ENCODE results near the gene CERT1.

Gene CERT1

GRCh38 chr5:75387806-75388205 lies 123.6 kb downstream of the CERT1 start:
- no peak for DNase-seq

- DNase-seq: no peak
Measured at GRCh38 chr5:75384218-75384617, 127.2 kb downstream of the CERT1 start.

GRCh38 chr5:75381456-75381855 lies 130.0 kb downstream of the CERT1 start:
- no peak for DNase-seq

DNA sequence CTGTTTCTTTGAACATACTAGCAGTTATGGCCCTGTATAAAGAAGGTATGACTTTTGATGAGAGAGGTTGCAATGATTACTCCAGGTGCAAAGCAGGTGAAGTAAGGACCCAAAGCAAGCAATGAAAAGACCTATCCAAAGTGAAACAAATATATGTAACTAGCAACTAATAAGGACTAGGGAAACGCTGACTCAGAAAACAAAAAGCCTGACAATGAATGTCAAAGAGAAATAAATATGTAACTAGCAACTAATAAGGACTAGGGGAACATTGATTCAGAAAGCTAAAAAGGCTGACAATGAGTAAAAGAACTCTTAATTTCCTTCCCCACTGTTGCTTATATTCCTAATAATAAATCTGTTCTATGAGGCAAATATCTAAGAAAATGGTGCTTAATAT lies 131.3 kb downstream of the CERT1 start:
- DNase-seq: no peak

- DNase-seq: no peak
Measured at GRCh38 chr5:75375414-75375813, 136.0 kb downstream of the CERT1 start.

- no peak for DNase-seq
Measured at GRCh38 chr5:75374394-75374814, 137.0 kb downstream of the CERT1 start.

DNA sequence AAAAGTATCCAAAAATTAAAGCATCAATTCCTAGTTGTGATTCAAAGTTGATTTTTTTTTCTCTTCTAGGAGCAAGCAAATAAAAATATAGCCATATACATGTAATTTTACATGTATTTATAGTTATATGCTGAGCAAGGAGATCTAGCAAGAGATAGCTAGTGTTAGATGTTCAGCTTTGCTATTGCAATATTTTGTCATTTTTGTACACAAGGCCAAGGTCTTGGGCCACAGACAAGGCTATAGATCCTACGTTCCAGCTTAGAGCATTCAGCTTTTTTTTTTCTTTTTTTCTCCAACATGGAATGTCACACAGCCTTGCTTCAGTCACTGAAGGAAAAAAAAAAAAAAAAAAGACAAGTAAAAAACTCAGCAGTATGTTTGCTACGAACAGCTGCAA lies 137.6 kb downstream of the CERT1 start:
- DNase-seq: no peak

DNA sequence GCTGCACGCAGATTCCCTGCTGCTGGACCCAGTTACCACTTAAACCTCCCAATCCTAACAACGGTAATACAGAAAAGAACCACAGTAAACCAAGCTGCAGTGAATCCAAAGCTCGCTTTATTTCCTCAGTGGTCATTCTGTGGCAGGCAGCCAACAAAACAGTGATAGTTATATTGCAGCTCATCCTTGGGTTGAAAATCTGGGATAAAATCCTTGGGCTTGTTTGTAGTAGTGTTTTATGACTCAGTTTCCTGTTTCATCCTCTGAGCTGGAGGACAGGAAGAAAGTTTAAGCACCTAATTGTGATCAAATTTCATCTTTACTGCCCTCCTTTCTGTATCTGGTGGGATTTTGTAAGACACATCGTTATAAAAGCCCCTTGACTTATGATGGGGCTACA lies 143.0 kb downstream of the CERT1 start:
- no peak for DNase-seq

DNA sequence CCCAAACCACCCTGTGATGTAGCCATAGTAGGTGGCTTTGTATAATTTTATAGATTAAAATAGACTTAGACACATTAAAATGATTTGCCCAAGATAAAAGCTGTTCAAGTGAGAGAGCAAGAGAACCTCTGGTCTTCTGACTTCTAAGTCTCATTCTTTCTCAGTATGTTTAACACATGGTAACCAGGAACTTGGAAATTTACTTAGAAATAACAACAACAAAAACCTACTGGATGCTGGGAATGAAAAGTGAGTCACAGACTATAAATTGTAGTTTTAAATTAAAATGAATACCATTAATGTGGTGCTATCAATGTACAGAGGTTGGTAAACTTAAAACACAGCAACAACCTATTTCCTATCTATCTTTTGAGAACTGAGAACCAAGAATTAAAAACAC lies 144.0 kb downstream of the CERT1 start:
- DNase-seq: no peak

DNA sequence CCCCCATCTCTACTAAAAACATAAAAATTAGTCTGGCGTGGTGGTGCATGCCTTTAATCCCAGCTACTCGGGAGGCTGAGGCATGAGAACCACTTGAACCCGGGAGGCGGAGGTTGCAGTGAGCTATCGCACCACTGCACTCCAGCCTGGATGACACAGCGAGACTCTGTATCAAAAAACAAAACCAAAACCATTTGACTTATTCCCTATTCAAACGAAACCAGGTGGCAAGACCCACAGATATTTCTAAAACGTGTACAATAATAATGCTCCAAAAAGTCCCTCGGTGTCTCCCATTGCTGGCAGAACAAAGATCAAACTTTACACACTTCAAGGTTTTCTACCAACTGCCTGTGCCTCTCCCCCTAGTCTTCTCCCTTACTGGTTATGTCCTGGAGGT lies 144.6 kb downstream of the CERT1 start:
- no peak for DNase-seq

DNA sequence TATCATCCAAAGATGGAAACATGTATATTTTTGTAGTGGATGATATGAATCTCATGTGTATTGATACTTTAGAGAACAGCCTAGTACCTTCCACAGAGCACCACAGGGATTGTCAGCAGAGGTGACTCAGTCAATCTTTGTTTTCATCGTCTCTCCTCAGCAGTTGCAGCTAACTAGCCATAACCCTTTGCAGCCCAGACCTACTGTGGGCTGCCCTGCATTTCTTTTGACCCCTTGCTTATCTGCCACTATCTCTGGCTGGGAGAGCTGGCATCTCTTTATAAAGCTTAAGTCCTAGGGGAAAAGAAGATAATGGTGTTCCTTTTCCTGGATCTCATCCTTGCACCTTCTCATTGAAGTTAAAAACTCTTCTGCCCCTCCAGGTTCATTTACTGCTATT lies 145.7 kb downstream of the CERT1 start:
- DNase-seq: no peak

DNA sequence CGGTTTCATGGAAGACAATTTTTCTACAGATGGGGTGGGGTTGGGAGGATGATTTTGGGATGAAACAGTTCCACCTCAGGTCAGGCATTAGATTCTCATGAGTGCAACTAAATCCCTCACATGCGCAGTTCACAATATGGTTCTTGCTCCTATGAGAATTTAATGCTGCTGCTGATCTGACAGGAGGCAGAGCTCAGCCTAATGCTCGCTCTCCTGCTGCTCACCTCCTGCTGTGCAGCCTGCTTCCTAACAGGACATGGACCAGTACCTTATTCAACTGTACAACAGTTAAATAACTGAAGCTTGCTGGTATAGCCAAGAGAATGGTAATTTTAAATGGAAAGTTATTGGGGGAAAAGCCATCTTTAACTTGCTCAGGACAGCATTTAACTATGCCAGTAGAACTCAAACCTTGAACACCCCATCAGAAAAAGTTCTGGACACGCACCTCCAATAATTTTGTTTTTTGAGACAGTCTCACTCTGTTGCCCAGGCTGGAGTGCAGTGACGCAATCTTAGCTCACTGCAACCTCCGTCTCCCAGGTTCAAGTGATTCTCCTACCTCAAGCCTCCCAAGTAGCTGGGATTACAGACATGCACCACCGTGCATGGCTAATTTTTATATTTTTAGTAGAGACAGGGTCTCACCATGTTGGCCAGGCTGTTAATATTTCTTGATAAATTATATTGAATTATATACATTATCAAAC lies 146.7 kb downstream of the CERT1 start:
- DNase-seq: no peak

DNA sequence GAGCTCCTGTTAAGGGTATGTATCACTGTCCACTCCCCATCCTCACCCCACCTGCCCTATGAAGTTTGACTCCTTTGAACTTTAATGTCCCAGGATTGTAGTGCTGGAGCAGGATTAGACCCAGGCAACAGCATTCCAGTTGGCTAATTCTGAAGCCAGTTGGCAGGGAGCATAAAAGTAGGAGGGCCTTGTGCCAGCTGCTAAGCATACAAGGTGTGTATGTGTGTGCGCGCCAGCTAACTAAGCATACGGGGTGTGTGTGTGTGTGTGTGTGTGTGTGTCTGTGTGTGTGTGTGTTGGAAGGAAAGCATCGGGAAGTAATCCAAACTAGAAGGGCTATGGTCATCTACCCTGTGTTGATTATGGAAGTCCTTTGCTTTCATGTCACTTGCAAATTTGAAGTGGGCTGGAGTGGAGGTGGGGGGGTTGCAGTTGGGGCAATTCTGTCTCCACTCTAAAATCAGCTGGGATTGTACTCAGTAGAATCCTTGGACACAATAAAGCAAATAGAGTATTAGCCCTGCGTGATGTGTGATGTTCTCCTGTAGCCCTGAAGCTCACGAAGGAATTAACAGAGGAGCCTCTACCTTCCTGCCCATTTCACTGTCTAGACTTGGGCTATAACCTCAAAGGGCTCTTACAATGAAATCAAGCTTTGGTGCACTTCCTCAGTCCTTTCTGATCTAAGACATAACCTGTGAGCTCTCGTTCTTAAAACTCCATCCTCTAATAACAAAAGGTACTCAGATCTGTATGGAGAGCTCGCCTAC lies 147.5 kb downstream of the CERT1 start:
- no peak for DNase-seq

- no peak for DNase-seq
Measured at GRCh38 chr5:75363111-75363510, 148.3 kb downstream of the CERT1 start.

DNA sequence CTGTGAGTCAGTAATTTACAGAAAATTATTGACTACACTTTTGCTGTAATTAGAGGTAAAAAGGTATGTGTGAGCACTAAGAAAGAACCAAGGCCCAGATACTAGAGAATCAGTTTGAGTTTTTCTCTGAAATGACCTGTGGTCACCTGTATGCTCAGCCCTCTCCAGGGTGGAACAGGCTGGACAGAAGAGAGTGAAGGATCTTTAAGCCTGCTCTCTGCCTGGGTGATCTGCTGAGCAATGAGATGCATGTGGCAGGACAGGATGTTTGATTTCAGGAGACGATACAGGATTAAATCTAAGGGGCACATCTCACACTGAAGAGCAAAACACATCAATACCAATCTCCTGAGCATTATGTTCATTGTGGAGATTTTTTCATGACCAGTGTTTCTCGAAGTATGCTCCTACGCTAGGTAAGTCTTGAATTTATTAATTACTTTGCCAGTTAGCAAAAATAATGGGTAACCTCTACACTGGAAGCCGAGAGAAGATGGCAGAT lies 148.9 kb downstream of the CERT1 start:
- no peak for DNase-seq

DNA sequence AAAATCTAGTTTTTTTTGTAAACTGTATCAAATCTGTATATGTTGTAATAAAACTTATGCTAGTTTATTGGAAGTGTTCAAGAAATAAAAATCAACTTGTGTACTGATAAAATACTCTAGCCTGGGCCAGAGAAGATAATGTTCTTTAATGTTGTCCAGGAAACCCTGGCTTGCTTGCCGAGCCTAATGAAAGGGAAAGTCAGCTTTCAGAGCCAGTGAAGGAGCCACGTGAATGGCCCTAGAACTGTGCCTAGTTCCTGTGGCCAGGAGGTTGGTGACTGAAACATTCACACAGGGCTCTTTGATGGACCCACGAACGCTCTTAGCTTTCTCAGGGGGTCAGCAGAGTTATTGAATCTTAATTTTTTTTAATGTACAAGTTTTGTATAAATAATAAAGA lies 150.1 kb downstream of the CERT1 start:
- DNase-seq: no peak

- no peak for DNase-seq
Measured at GRCh38 chr5:75358117-75358516, 153.3 kb downstream of the CERT1 start.

DNA sequence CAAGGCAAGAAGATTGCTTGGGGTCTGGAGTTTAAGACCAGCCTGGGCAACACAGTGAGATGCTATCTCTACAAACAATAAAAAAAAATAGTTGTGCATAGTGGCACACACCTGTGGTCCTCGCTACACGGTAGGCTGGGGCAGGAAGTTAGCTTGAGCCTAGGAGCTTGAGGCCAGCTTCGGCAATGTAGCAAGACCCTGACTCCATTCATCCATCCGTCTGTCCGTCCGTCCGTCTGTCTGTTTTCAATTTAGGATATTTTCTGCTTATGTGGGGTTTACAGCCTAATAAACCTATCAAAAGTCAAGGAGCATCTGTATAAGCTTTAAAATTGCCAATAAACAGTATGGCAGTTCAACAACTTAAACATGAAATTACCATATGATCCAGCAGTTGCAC lies 154.7 kb downstream of the CERT1 start:
- DNase-seq: no peak

DNA sequence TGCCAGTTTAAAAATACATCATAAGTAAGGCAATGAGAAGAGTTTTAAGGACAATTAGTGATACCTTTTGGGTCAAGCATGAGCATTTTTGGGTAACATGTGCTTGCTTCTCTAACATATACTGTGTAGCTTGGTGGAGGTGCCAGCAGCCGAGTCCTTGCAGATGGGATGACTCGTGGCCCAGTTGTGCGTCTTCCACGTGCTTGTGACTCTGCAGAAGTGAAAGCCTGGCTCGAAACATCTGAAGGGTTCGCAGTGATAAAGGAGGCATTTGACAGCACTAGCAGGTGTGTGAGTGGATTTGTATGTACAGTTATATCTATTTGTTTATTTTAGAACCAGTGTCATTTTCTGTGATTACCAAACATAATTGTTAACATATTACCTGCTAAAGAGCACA lies 156.2 kb downstream of the CERT1 start:
- no peak for DNase-seq

GRCh38 chr5:75351139-75351926 lies 160.1 kb downstream of the CERT1 start:
- no peak for DNase-seq

- DNase-seq: no peak
Measured at GRCh38 chr5:75349663-75350062, 161.8 kb downstream of the CERT1 start.

DNA sequence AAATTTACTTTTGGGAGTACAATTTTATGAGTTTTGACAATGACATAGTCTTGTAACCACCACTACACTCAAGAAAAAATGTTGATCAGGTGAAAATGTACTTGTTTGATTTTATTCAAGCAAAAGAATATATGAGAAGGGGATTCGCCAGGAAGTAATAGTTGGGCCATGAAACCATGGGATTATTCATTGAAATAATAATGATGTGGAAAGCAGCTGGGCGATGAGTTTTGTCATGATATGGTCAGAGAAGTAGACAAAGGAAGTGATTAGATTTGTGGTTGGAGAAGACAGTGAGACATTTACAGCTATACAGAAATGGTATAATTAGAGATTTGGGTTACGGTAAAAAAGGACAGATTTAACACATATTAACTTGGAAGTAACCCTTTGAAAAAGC lies 163.2 kb downstream of the CERT1 start:
- DNase-seq: no peak

- no peak for DNase-seq
Measured at GRCh38 chr5:75342836-75343235, 168.6 kb downstream of the CERT1 start.

DNA sequence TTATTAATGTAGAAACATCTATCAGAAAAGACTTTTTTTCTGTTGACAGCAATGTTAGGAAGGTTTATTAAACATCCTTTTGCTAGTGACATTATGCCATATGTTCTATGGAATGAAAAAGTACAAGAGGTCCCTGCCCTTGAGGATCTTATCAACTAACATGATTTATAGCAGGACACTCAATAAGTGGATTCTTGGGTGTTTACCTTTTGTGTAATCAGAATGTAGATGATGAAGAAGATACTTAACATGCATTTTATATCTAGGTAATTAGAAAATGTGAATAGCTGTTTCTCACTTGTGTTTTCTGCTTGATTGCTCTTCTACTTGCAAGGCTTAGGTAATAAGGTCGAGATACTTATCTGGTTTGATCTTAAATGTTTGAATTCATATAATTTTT lies 169.5 kb downstream of the CERT1 start:
- DNase-seq: no peak
